HG03571 (cell line): Measurements from ENCODE around the gene HOMER3.

Source experiments
- ATAC-seq: cut with Tn5 transposase; IDR thresholded peaks from one replicate; pipeline ENCODE4 v1.9.1; 2021; ENCODE audit not compliant: unreplicated experiment

The HOMER3 gene

GRCh38 chr19:18940769-18941627 lies at the start of gene HOMER3:
Gene HOMER3, minus strand, starts transcription at chr19:18941217. Its CDS starts 2,235 bp downstream, at chr19:18938982.
- no peak for ATAC-seq

GRCh38 chr19:18990128-18990708 lies 49.2 kb upstream of the HOMER3 start:
- ATAC-seq, result no peak

- no peak for ATAC-seq
Measured at GRCh38 chr19:18989316-18989715, 48.3 kb upstream of the HOMER3 start.

GRCh38 chr19:18987456-18987855 lies 46.4 kb upstream of the HOMER3 start:
- ATAC-seq, result no peak

GRCh38 chr19:18985257-18985656 lies 44.2 kb upstream of the HOMER3 start:
- ATAC-seq, result no peak

- ATAC-seq, result no peak
Measured at GRCh38 chr19:18984251-18984650, 43.2 kb upstream of the HOMER3 start.

GRCh38 chr19:18982669-18983068 lies 41.7 kb upstream of the HOMER3 start:
- no peak for ATAC-seq

- ATAC-seq, result no peak
Measured at GRCh38 chr19:18980432-18981020, 39.5 kb upstream of the HOMER3 start.

GRCh38 chr19:18978616-18979015 lies 37.6 kb upstream of the HOMER3 start:
- no peak for ATAC-seq

GRCh38 chr19:18975869-18976268 lies 34.9 kb upstream of the HOMER3 start:
- no peak for ATAC-seq

GRCh38 chr19:18975011-18975410 lies 34.0 kb upstream of the HOMER3 start:
- no peak for ATAC-seq

- ATAC-seq, result no peak
Measured at GRCh38 chr19:18972851-18973250, 31.8 kb upstream of the HOMER3 start.

- ATAC-seq, result no peak
Measured at GRCh38 chr19:18972301-18972811, 31.3 kb upstream of the HOMER3 start.

GRCh38 chr19:18969931-18970659 lies 29.1 kb upstream of the HOMER3 start:
- ATAC-seq, result no peak

GRCh38 chr19:18967358-18968146 lies 26.5 kb upstream of the HOMER3 start:
- ATAC-seq, result no peak

- ATAC-seq, result no peak
Measured at GRCh38 chr19:18966307-18966706, 25.3 kb upstream of the HOMER3 start.

- no peak for ATAC-seq
Measured at GRCh38 chr19:18964121-18964520, 23.1 kb upstream of the HOMER3 start.

GRCh38 chr19:18961767-18962620 lies 21.0 kb upstream of the HOMER3 start:
- ATAC-seq, result no peak

GRCh38 chr19:18960370-18960769 lies 19.4 kb upstream of the HOMER3 start:
- no peak for ATAC-seq

- ATAC-seq, result no peak
Measured at GRCh38 chr19:18955042-18955441, 14.0 kb upstream of the HOMER3 start.
